Calu3 (cell line): ENCODE measurements around the gene CPS1. TPM values are rescaled to one million over a fixed set of nuclear protein-coding genes. Genes with fewer than 3 reads are reported as not detected.

ENCODE experiments used
- BruUV-seq: library from RNA; stranded (reverse); fragments of 400-500 nt; replicated peaks from 2 replicates; lab custom pipeline; 2021; lab: Mats Ljungman, UMichigan
- CTCF ChIA-PET: fragments of 300-600 bp; sonication (Branson Sonifier 250); formaldehyde crosslinking; loops from one replicate; lab custom pipeline; 2022; ENCODE audit warnings: antibody characterized with exemption; lab: Charles Lee
- DNase-seq: peaks from one replicate; pipeline ENCODE4 v3.0.0; 2022
- H3K27ac Mint-ChIP-seq: one replicate; pipeline ENCODE4 v1.8.0; 2022; ENCODE audit warnings: mixed read lengths; ENCODE audit not compliant: unreplicated experiment
- H3K27me3 Mint-ChIP-seq: one replicate; pipeline ENCODE4 v1.8.0; 2022; ENCODE audit warnings: mixed read lengths; ENCODE audit not compliant: unreplicated experiment
- H3K36me3 Mint-ChIP-seq: one replicate; pipeline ENCODE4 v1.8.0; 2022; ENCODE audit warnings: mild to moderate bottlenecking, moderate library complexity, mixed read lengths; ENCODE audit not compliant: insufficient read depth, unreplicated experiment
- H3K4me1 Mint-ChIP-seq: one replicate; pipeline ENCODE4 v1.8.0; 2022; ENCODE audit warnings: mild to moderate bottlenecking, low read depth, mixed read lengths; ENCODE audit not compliant: unreplicated experiment
- H3K4me3 Mint-ChIP-seq: one replicate; pipeline ENCODE4 v1.8.0; 2022; ENCODE audit warnings: mild to moderate bottlenecking, low read depth, moderate library complexity, mixed read lengths; ENCODE audit not compliant: unreplicated experiment
- H3K9me3 Mint-ChIP-seq: one replicate; pipeline ENCODE4 v1.8.0; 2022; ENCODE audit warnings: low read depth, mixed read lengths; ENCODE audit not compliant: unreplicated experiment
- CTCF ChIP-seq: fragments of 200-600 bp; IDR thresholded peaks from one replicate; pipeline ENCODE4 v1.8.0; 2022; ENCODE audit warnings: antibody characterized with exemption; ENCODE audit not compliant: unreplicated experiment
- intact Hi-C: fragments of 100-400 bp; cut with micrococcal nuclease; formaldehyde crosslinking; loops from one replicate; pipeline ENCODE4 v1.10.0; 2022; ENCODE audit not compliant: unreplicated experiment
- total RNA-seq: library from RNA; stranded (reverse); gene quantifications from 2 replicates; pipeline ENCODE4 v1.2.3, GENCODE V29; 2022

The CPS1 gene
- total RNA-seq, 1 experiment from 2014 or later = 0.80 TPM

GRCh38 chr2:210715560-210716082, 159.2 kb downstream of the CPS1 start:
- H3K4me3 Mint-ChIP-seq = no peak overlapping the region
- intact Hi-C loops = loop anchor here (5.0 kb wide), 1 partner anchor 612 kb away; no protein-coding TSS in a partner anchor
- no peaks in the 10 kb centered on the region for H3K36me3 Mint-ChIP-seq
- no peak for DNase-seq
- peaks cover 20% of the 10 kb centered on the region for H3K4me1 Mint-ChIP-seq
- BruUV-seq = no TSS peak
- H3K27ac Mint-ChIP-seq = no peak overlapping the region
- H3K9me3 Mint-ChIP-seq = no peaks in the 10 kb centered on the region
- TF ChIP-seq CTCF = no peak
- CTCF ChIA-PET = no interaction called here
- H3K27me3 Mint-ChIP-seq = no peaks in the 10 kb centered on the region

GRCh38 chr2:210718503-210718902, 162.1 kb downstream of the CPS1 start:
- no peak overlapping the region for H3K27ac Mint-ChIP-seq

GRCh38 chr2:210722092-210722491, 165.7 kb downstream of the CPS1 start:
- DNase-seq = no peak
- Mint-ChIP-seq H3K4me3 (no peak overlapping the region), H3K4me1 (no peaks in the 10 kb centered on the region), H3K27ac (no peak overlapping the region), H3K27me3 (no peaks in the 10 kb centered on the region), H3K9me3 (no peaks in the 10 kb centered on the region), H3K36me3 (no peaks in the 10 kb centered on the region)
- no TSS peak for BruUV-seq
- intact Hi-C loops = no loop called here
- CTCF ChIA-PET = no interaction called here
- TF ChIP-seq CTCF = no peak

More at GRCh38 chr2:210718503-210718902, 162.1 kb downstream of the CPS1 start:
- Mint-ChIP-seq H3K4me3 (no peak overlapping the region), H3K9me3 (no peaks in the 10 kb centered on the region), H3K4me1 (peaks cover 20% of the 10 kb centered on the region), H3K27me3 (no peaks in the 10 kb centered on the region), H3K36me3 (no peaks in the 10 kb centered on the region)
- no peak for DNase-seq
- BruUV-seq = no TSS peak
- intact Hi-C loops = loop anchor here (5.0 kb wide), 1 partner anchor 609 kb away; no protein-coding TSS in a partner anchor
- TF ChIP-seq CTCF = no peak
- CTCF ChIA-PET = no interaction called here

GRCh38 chr2:210727549-210727948, 171.2 kb downstream of the CPS1 start:
- CTCF ChIA-PET = no interaction called here
- Mint-ChIP-seq H3K36me3 (no peaks in the 10 kb centered on the region), H3K4me1 (no peaks in the 10 kb centered on the region), H3K4me3 (no peak overlapping the region), H3K9me3 (no peaks in the 10 kb centered on the region), H3K27ac (no peak overlapping the region), H3K27me3 (no peaks in the 10 kb centered on the region)
- no peak for TF ChIP-seq CTCF
- BruUV-seq = no TSS peak
- DNase-seq = no peak
- intact Hi-C loops = no loop called here

Other genes with a start within 250 kb of the CPS1 start
- not detected in 2 replicates for gene MYL1, start 241.4 kb upstream of the CPS1 start, total RNA-seq
- 36.3 and 37.1 TPM in 2 replicates for gene LANCL1, start 79.8 kb upstream of the CPS1 start, total RNA-seq